ENCODE results near the gene SLC46A2. TPM values are rescaled to one million over a fixed set of nuclear protein-coding genes. Genes with fewer than 3 reads are reported as not detected.

SLC46A2 gene
- total RNA-seq, 4 donors from 2014 or later = not detected

GRCh38 chr9:112864403-112864802, 26.3 kb downstream of the SLC46A2 start:
- TF ChIP-seq POLR2AphosphoS5 (IDR thresholded peaks at IDR 0.05) (no peak), CTCF (IDR thresholded peaks at IDR 0.05) (no peak), POLR2A (IDR thresholded peaks at IDR 0.05) (no peak), EP300 (IDR thresholded peaks at IDR 0.05; ENCODE audit: low read depth) (no peak)
- intact Hi-C loops (cut with DNase I; ENCODE audit: low total_unique reads) = no loop called here
- no peaks in the 10 kb centered on the region for H3K27me3 ChIP-seq
- in situ Hi-C loops (cut with MboI; ENCODE audit: low pct_ligation_motif_present in 1 of 4, low pct_unique_long_range_greater_than_20kb in 1 of 4, low sequenced_read_pairs in 3 of 4) = no loop called here
- H3K4me3 ChIP-seq = no peak overlapping the region
- DNase-seq = no peak
- H3K36me3 ChIP-seq = peaks cover 0 to 4% (median 0%) of the 10 kb centered on the region in 4 donors
- peaks cover 0 to 10% (median 0%) of the 10 kb centered on the region in 4 donors for H3K4me1 ChIP-seq
- H3K27ac ChIP-seq = no peak overlapping the region
- 64 to 100% methylated on average over 1 to 3 of the region's 3 CpGs for WGBS, 2 donors (ENCODE audit: low coverage in 1 of 2)
- H3K9me3 ChIP-seq = no peaks in the 10 kb centered on the region

GRCh38 chr9:112863746-112864145, 26.9 kb downstream of the SLC46A2 start:
- no peak overlapping the region for H3K4me3 ChIP-seq
- H3K4me1 ChIP-seq = peaks cover 0 to 10% (median 0%) of the 10 kb centered on the region in 4 donors
- no peaks in the 10 kb centered on the region for H3K36me3 ChIP-seq
- H3K9me3 ChIP-seq = no peaks in the 10 kb centered on the region
- in situ Hi-C loops (cut with MboI; ENCODE audit: low pct_ligation_motif_present in 1 of 4, low pct_unique_long_range_greater_than_20kb in 1 of 4, low sequenced_read_pairs in 3 of 4) = no loop called here
- intact Hi-C loops (cut with DNase I; ENCODE audit: low total_unique reads) = no loop called here
- TF ChIP-seq POLR2A (IDR thresholded peaks at IDR 0.05) = no peak
- TF ChIP-seq EP300 (IDR thresholded peaks at IDR 0.05; ENCODE audit: low read depth) = no peak
- no peak for TF ChIP-seq CTCF (IDR thresholded peaks at IDR 0.05)
- no peak for TF ChIP-seq POLR2AphosphoS5 (IDR thresholded peaks at IDR 0.05)
- no peaks in the 10 kb centered on the region for H3K27me3 ChIP-seq
- DNase-seq = no peak
- WGBS, 2 donors (ENCODE audit: low coverage in 1 of 2) = 58% methylated on average over 2 of the region's 2 CpGs; no CpG with 5 or more reads in 1 of the 2 donors
- H3K27ac ChIP-seq = no peak overlapping the region

GRCh38 chr9:112863214-112863613, 27.5 kb downstream of the SLC46A2 start:
- H3K4me3 ChIP-seq = no peak overlapping the region
- no peak for DNase-seq
- TF ChIP-seq CTCF (IDR thresholded peaks at IDR 0.05) = no peak
- no peak for TF ChIP-seq POLR2A (IDR thresholded peaks at IDR 0.05)
- TF ChIP-seq POLR2AphosphoS5 (IDR thresholded peaks at IDR 0.05) = no peak
- no peak for TF ChIP-seq EP300 (IDR thresholded peaks at IDR 0.05; ENCODE audit: low read depth)
- intact Hi-C loops (cut with DNase I; ENCODE audit: low total_unique reads) = no loop called here
- H3K4me1 ChIP-seq = peaks cover 0 to 10% (median 0%) of the 10 kb centered on the region in 4 donors
- in situ Hi-C loops (cut with MboI; ENCODE audit: low pct_ligation_motif_present in 1 of 4, low pct_unique_long_range_greater_than_20kb in 1 of 4, low sequenced_read_pairs in 3 of 4) = no loop called here
- no peaks in the 10 kb centered on the region for H3K9me3 ChIP-seq
- peak overlapping the region; percentile 11 to 48 (median 36) for H3K27ac ChIP-seq
- no peaks in the 10 kb centered on the region for H3K36me3 ChIP-seq
- no peaks in the 10 kb centered on the region for H3K27me3 ChIP-seq
- 15% methylated on average over 4 of the region's 4 CpGs; no CpG with 5 or more reads in 1 of the 2 donors for WGBS, 2 donors (ENCODE audit: low coverage in 1 of 2)

GRCh38 chr9:112861638-112862555, 28.8 kb downstream of the SLC46A2 start:
- Histone ChIP-seq H3K27ac (peak overlapping the region; percentile 17 to 48 (median 30)), H3K9me3 (no peaks in the 10 kb centered on the region), H3K36me3 (no peaks in the 10 kb centered on the region), H3K4me3 (no peak overlapping the region), H3K27me3 (no peaks in the 10 kb centered on the region), H3K4me1 (peaks cover 0 to 8% (median 0%) of the 10 kb centered on the region in 4 donors)
- TF ChIP-seq CTCF (IDR thresholded peaks at IDR 0.05) (no peak), POLR2A (IDR thresholded peaks at IDR 0.05) (no peak), POLR2AphosphoS5 (IDR thresholded peaks at IDR 0.05) (no peak), EP300 (IDR thresholded peaks at IDR 0.05; ENCODE audit: low read depth) (no peak)
- intact Hi-C loops (cut with DNase I; ENCODE audit: low total_unique reads) (no loop called here), in situ Hi-C loops (cut with MboI; ENCODE audit: low pct_ligation_motif_present in 1 of 4, low pct_unique_long_range_greater_than_20kb in 1 of 4, low sequenced_read_pairs in 3 of 4) (no loop called here)
- DNase-seq = peak; percentile 20
- 74 to 79% methylated on average over 4 to 19 of the region's 19 CpGs for WGBS, 2 donors (ENCODE audit: low coverage in 1 of 2)

Data from transverse colon (tissue), 4 donors.